ENCODE data around the gene TRAM2.
"Not testable (repeated sequence)": the region's sequence is repeated elsewhere in the genome, so short reads cannot be mapped to it uniquely, and the experiment has no call there.

TRAM2 gene

GRCh38 chr6:52491203-52492069, 85.4 kb downstream of the TRAM2 start:
- DNase-seq (ENCODE audit: low read depth), result no peak

- DNase-seq (ENCODE audit: low read depth), result no peak
These were observed 87.0 kb downstream of the TRAM2 start for GRCh38 chr6:52489881-52490280.

- DNase-seq (ENCODE audit: low read depth), result no peak
These were observed 93.2 kb downstream of the TRAM2 start for GRCh38 chr6:52483671-52484003.

- no peak for DNase-seq (ENCODE audit: low read depth)
These were observed 93.8 kb downstream of the TRAM2 start for GRCh38 chr6:52482903-52483670.

GRCh38 chr6:52475307-52475706, 101.6 kb downstream of the TRAM2 start:
- no peak for DNase-seq (ENCODE audit: low read depth)

- no peak for DNase-seq (ENCODE audit: low read depth)
These were observed 102.7 kb downstream of the TRAM2 start for GRCh38 chr6:52474173-52474572.

GRCh38 chr6:52461194-52461593, 115.7 kb downstream of the TRAM2 start:
- not testable (repeated sequence) for DNase-seq (ENCODE audit: low read depth)

- DNase-seq (ENCODE audit: low read depth), result no peak
These were observed 119.8 kb downstream of the TRAM2 start for GRCh38 chr6:52457096-52457495.

GRCh38 chr6:52454556-52454955, 122.3 kb downstream of the TRAM2 start:
- DNase-seq (ENCODE audit: low read depth), result no peak
